Spleen (tissue), 7 donors: ENCODE results near the gene CCDC200.

Experiments used
- POLR2A ChIP-seq, 3 donors: fragments of 450-650 bp; IDR thresholded peaks; one replicate each; pipeline ENCODE4 v1.5.1; 2017; ENCODE audit warnings: antibody characterized with exemption in 3 of 3, mild to moderate bottlenecking in 1 of 3
- POLR2AphosphoS5 ChIP-seq, 3 donors: sonication (generic); formaldehyde crosslinking; IDR thresholded peaks; one replicate each; pipeline ENCODE4 v1.5.1; 2017; ENCODE audit warnings: antibody characterized with exemption in 3 of 3
- TF ChIP-seq, protein P1 (sequence below), 11 experiments: fragments of 200-600 bp in 7 of 11; fragments of 450-650 bp in 4 of 11; sonication (generic) in 4 of 11; IDR thresholded peaks in 8 of 11; conservative IDR thresholded peaks in 3 of 11; 1 replicate in 7 of 11; 2 replicates in 4 of 11; pipeline versions ENCODE4 v1.4.0 to v1.8.0; 2016 to 2021; ENCODE audit warnings: antibody characterized with exemption in 11 of 11, inconsistent platforms in 4 of 11, mild to moderate bottlenecking in 1 of 11
- donor health status: DM: no; HTN: no; CAD: no; lungs with moderate emphysema.
- donor health status: DM: no; HTN: no; CAD: no.
- donor health status: DM: no; HTN: no; CAD: no.

DNA sequence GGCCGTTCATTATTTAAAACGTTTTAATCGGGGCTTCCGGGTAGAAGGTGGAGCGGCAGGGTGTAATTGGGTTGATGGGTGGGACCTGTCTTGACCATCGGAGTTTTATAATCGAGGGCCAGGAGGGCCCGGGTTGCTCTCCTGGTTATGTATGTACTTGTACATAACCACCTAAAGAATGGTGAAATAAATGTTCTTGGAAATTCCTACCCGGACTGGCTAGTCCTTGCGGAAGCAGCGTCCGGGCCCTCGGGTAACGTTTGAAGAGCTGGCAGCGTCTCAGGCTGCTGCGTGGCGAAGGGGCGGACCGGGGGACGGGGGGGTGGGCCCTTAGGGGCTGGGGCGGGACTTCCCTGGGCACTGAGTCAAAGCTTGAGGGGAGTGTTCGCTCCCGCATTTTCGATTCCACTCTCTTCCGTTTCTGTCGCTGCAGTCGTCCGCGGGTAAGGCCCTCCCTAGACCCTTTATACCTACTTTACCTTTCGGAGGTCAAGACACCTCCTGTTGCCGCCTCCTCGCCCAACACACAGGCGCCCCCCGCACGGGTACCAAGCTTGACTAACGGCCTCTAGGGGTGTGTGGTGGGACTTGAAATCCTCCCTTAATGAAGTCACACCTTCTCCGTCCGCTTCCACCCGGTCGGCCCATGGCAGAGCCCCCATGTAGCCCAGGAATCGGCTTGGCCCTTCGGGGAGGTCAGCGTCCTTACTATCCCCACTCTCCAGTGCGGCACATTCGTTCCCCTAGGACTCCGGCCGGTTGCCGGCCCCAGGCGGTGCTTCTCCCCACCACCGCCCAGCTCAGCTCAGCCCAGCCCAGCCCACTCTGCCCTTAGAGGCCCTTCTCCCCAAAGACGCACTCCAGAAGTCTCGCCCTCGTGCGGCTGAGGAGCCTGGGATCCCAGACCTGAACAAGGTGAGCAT, 16.7 kb downstream of the CCDC200 start, which contains the start of gene TMEM106A:
- TF ChIP-seq, protein P1, sequence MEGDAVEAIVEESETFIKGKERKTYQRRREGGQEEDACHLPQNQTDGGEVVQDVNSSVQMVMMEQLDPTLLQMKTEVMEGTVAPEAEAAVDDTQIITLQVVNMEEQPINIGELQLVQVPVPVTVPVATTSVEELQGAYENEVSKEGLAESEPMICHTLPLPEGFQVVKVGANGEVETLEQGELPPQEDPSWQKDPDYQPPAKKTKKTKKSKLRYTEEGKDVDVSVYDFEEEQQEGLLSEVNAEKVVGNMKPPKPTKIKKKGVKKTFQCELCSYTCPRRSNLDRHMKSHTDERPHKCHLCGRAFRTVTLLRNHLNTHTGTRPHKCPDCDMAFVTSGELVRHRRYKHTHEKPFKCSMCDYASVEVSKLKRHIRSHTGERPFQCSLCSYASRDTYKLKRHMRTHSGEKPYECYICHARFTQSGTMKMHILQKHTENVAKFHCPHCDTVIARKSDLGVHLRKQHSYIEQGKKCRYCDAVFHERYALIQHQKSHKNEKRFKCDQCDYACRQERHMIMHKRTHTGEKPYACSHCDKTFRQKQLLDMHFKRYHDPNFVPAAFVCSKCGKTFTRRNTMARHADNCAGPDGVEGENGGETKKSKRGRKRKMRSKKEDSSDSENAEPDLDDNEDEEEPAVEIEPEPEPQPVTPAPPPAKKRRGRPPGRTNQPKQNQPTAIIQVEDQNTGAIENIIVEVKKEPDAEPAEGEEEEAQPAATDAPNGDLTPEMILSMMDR (IDR thresholded peaks at IDR 0.05 in 8 of 11, conservative IDR thresholded peaks at IDR 0.05 in 3 of 11) = peak; percentile 13 to 63 (median 45)
- TF ChIP-seq POLR2AphosphoS5 (IDR thresholded peaks at IDR 0.05) (peak; percentile 77 to 93 (median 88)), POLR2A (IDR thresholded peaks at IDR 0.05) (peak in 1 of 3 donors; percentile 38)
